Keratinocyte (primary cell): ENCODE data around the gene ZNF292. TPM values are rescaled to one million over a fixed set of nuclear protein-coding genes. Genes with fewer than 3 reads are reported as not detected.

Experiments used
- DNase-seq: peaks from one replicate; pipeline ENCODE4 v3.0.0-alpha.2; 2011; ENCODE audit warnings: low read depth, missing footprints, low spot score
- FAIRE-seq: peaks from 2 replicates; lab custom pipeline; 2011; peaks lifted over from hg19 to GRCh38; lab: Jason Lieb, UNC
- H2AFZ ChIP-seq: 2 replicates; pipeline ENCODE4 v1.6.0; 2012; ENCODE audit warnings: low read length, control low read depth, inconsistent platforms; ENCODE audit not compliant: control insufficient read depth
- H3K27ac ChIP-seq: 2 replicates; pipeline ENCODE4 v1.5.1; 2011; ENCODE audit warnings: low read length; ENCODE audit not compliant: control insufficient read depth, insufficient read depth
- H3K27me3 ChIP-seq: 3 replicates; pipeline ENCODE4 v1.6.0; 2011; ENCODE audit warnings: low read length; ENCODE audit not compliant: control insufficient read depth, insufficient read depth; ENCODE audit errors: extremely low read depth
- H3K36me3 ChIP-seq, 2 experiments: 2 replicates in 1 of 2; 3 replicates in 1 of 2; pipeline ENCODE4 v1.5.1; 2011; ENCODE audit warnings: low read length in 2 of 2, mild to moderate bottlenecking in 1 of 2; ENCODE audit not compliant: control insufficient read depth in 2 of 2, insufficient read depth in 2 of 2; ENCODE audit errors: extremely low read depth in 1 of 2
- H3K4me1 ChIP-seq: 3 replicates; pipeline ENCODE4 v1.5.1; 2011; ENCODE audit warnings: low read length; ENCODE audit not compliant: control insufficient read depth, insufficient read depth; ENCODE audit errors: extremely low read depth
- H3K4me2 ChIP-seq: 3 replicates; pipeline ENCODE4 v1.6.0; 2011; ENCODE audit warnings: low read depth, low read length; ENCODE audit not compliant: control insufficient read depth, insufficient read depth; ENCODE audit errors: extremely low read depth
- H3K4me3 ChIP-seq, 3 experiments: fragments of 200-600 bp in 1 of 3; sonication (generic) in 1 of 3; 2 replicates in 2 of 3; 3 replicates in 1 of 3; pipeline ENCODE4 v1.5.1; 2011 to 2016; ENCODE audit warnings: low read length in 3 of 3, mild to moderate bottlenecking in 3 of 3, control low read depth in 2 of 3, inconsistent platforms in 1 of 3, low read depth in 1 of 3, mixed read lengths in 1 of 3, mixed run types in 1 of 3, moderate library complexity in 1 of 3; ENCODE audit not compliant: control insufficient read depth in 2 of 3, insufficient read depth in 2 of 3; ENCODE audit errors: extremely low read depth in 1 of 3
- H3K79me2 ChIP-seq: 2 replicates; pipeline ENCODE4 v1.6.0; 2012; ENCODE audit warnings: low read length; ENCODE audit not compliant: control insufficient read depth, insufficient read depth
- H3K9ac ChIP-seq: 3 replicates; pipeline ENCODE4 v1.6.0; 2011; ENCODE audit warnings: low read length; ENCODE audit not compliant: control insufficient read depth, insufficient read depth; ENCODE audit errors: extremely low read depth
- H3K9me1 ChIP-seq: 3 replicates; pipeline ENCODE4 v1.6.0; 2011; ENCODE audit warnings: low read length; ENCODE audit not compliant: control insufficient read depth, insufficient read depth; ENCODE audit errors: extremely low read depth
- H3K9me3 ChIP-seq: 2 replicates; pipeline ENCODE4 v1.5.1; 2012; ENCODE audit warnings: low read depth, low read length; ENCODE audit not compliant: control insufficient read depth
- H4K20me1 ChIP-seq: 3 replicates; pipeline ENCODE4 v1.6.0; 2011; ENCODE audit warnings: low read length; ENCODE audit not compliant: control insufficient read depth, insufficient read depth; ENCODE audit errors: extremely low read depth
- CTCF ChIP-seq, 3 experiments: IDR thresholded peaks in 1 of 3; conservative IDR thresholded peaks in 1 of 3; optimal IDR thresholded peaks in 1 of 3; 2 replicates in 2 of 3; 3 replicates in 1 of 3; pipeline versions ENCODE3 to v1.5.1; 2011; ENCODE audit warnings: low read length in 3 of 3, mild to moderate bottlenecking in 3 of 3, moderate library complexity in 2 of 3, control low read depth in 1 of 3, inconsistent platforms in 1 of 3; ENCODE audit not compliant: insufficient read depth in 2 of 3; ENCODE audit errors: extremely low read depth in 1 of 3
- EZH2 ChIP-seq: IDR thresholded peaks from one replicate; pipeline ENCODE4 v1.6.1; 2012; ENCODE audit warnings: inconsistent platforms, mild to moderate bottlenecking, low read length, moderate library complexity
- dilution Hi-C: fragments of 300-500 bp; cut with MboI; formaldehyde crosslinking; loops from one replicate; pipeline ENCODE4 v1.7.0; 2020; ENCODE audit warnings: low sequenced_read_pairs; ENCODE audit not compliant: extremely low pct_ligation_motif_present
- polyA plus RNA-seq, 5 experiments: library from polyadenylated mRNA; depleted of rRNA in 3 of 5; stranded (reverse) in 3 of 5; stranded (forward) in 1 of 5; unstranded in 1 of 5; fragments of >200 nt; gene quantifications; 1 replicate in 1 of 5; 2 replicates in 3 of 5; 3 replicates in 1 of 5; pipeline versions ENCODE4 v1.2.1 to v1.2.3, GENCODE V29; 2011 to 2012; ENCODE audit warnings: missing spikeins in 2 of 5, low read depth in 1 of 5, low replicate concordance in 1 of 5

Gene ZNF292
- polyA plus RNA-seq, 1 donor (not counting 4 experiments of a cell fraction or from before 2014, with no cell fraction given): 8.4 TPM

GRCh38 chr6:87122477-87122876 is 32.9 kb upstream of the ZNF292 start:
- Histone ChIP-seq H3K9ac (no peak overlapping the region), H3K27me3 (no peaks in the 10 kb centered on the region), H2AFZ (no peak overlapping the region), H3K4me3 (no peak overlapping the region), H3K79me2 (no peaks in the 10 kb centered on the region), H4K20me1 (no peaks in the 10 kb centered on the region), H3K27ac (no peak overlapping the region), H3K9me3 (no peaks in the 10 kb centered on the region), H3K4me1 (peaks cover 7% of the 10 kb centered on the region), H3K36me3 (no peaks in the 10 kb centered on the region), H3K9me1 (no peaks in the 10 kb centered on the region), H3K4me2 (no peak overlapping the region)
- DNase-seq: no peak
- dilution Hi-C loops: no loop called here
- FAIRE-seq: no peak
- TF ChIP-seq CTCF (optimal IDR thresholded peaks at IDR 0.05 in 1 of 3, IDR thresholded peaks at IDR 0.05 in 1 of 3, conservative IDR thresholded peaks at IDR 0.05 in 1 of 3; ENCODE audit: extremely low read depth in 1 of 3, insufficient read depth in 2 of 3, low read length in 3 of 3): no peak
- no peak for TF ChIP-seq EZH2

- Histone ChIP-seq H4K20me1 (no peaks in the 10 kb centered on the region), H3K9me3 (no peaks in the 10 kb centered on the region), H3K27me3 (no peaks in the 10 kb centered on the region), H3K27ac (no peak overlapping the region), H3K4me3 (no peak overlapping the region), H3K36me3 (no peaks in the 10 kb centered on the region), H3K79me2 (no peaks in the 10 kb centered on the region), H3K4me2 (no peak overlapping the region), H3K9ac (no peak overlapping the region), H3K4me1 (no peaks in the 10 kb centered on the region), H3K9me1 (no peaks in the 10 kb centered on the region), H2AFZ (no peak overlapping the region)
- dilution Hi-C loops: no loop called here
- TF ChIP-seq EZH2 (no peak), CTCF (optimal IDR thresholded peaks at IDR 0.05 in 1 of 3, IDR thresholded peaks at IDR 0.05 in 1 of 3, conservative IDR thresholded peaks at IDR 0.05 in 1 of 3; ENCODE audit: extremely low read depth in 1 of 3, insufficient read depth in 2 of 3, low read length in 3 of 3) (no peak)
- DNase-seq: no peak
- FAIRE-seq: no peak
These were observed 31.3 kb upstream of the ZNF292 start for GRCh38 chr6:87124074-87124473.
